H1 (cell line): ENCODE measurements around the gene FGR. TPM values are rescaled to one million over a fixed set of nuclear protein-coding genes. Genes with fewer than 3 reads are reported as not detected.
A peak's percentile ranks its signal among the peaks of the same experiment; 100 is the strongest.

Experiments
- CTCF ChIA-PET: fragments of 300-600 bp; sonication (Branson Sonifier 250); formaldehyde crosslinking; loops from one replicate; lab custom pipeline; 2021; ENCODE audit not compliant: partially characterized antibody; lab: Charles Lee
- POLR2A ChIA-PET: fragments of 300-600 bp; sonication (Branson Sonifier 250); formaldehyde crosslinking; loops from one replicate; lab custom pipeline; 2021; ENCODE audit warnings: inconsistent platforms; ENCODE audit not compliant: partially characterized antibody; lab: Charles Lee
- DNase-seq, 2 experiments: peaks; one replicate each; pipeline versions ENCODE4 v3.0.0 to v3.0.0-alpha.2; 2010 to 2022; ENCODE audit warnings: low spot score in 2 of 2, low read depth in 1 of 2, mixed read lengths in 1 of 2
- FAIRE-seq: peaks from 2 replicates; lab custom pipeline; 2011; peaks lifted over from hg19 to GRCh38; lab: Jason Lieb, UNC
- H2AFZ ChIP-seq: 2 replicates; pipeline ENCODE4 v1.8.1; 2012; ENCODE audit warnings: low read length, inconsistent platforms
- H2AK5ac ChIP-seq: 2 replicates; pipeline ENCODE4 v1.6.1; 2013; ENCODE audit warnings: low read depth, low read length
- H2BK120ac ChIP-seq: replicated peaks from 2 replicates; pipeline ENCODE3; 2013; ENCODE audit warnings: low read depth, low read length, inconsistent platforms
- H2BK12ac ChIP-seq: 2 replicates; pipeline ENCODE4 v1.6.1; 2013; ENCODE audit warnings: low read depth, low read length
- H2BK15ac ChIP-seq: 2 replicates; pipeline ENCODE4 v1.6.1; 2013; ENCODE audit warnings: low read length
- H2BK20ac ChIP-seq: 2 replicates; pipeline ENCODE4 v1.6.1; 2013; ENCODE audit warnings: low read length
- H2BK5ac ChIP-seq: 2 replicates; pipeline ENCODE4 v1.6.1; 2013; ENCODE audit warnings: low read depth, low read length
- H3K14ac ChIP-seq: 2 replicates; pipeline ENCODE4 v1.6.1; 2013; ENCODE audit warnings: inconsistent platforms; ENCODE audit not compliant: insufficient read length
- H3K18ac ChIP-seq: 2 replicates; pipeline ENCODE4 v1.6.1; 2013; ENCODE audit warnings: low read length; ENCODE audit errors: extremely low read depth
- H3K23ac ChIP-seq: 2 replicates; pipeline ENCODE4 v1.6.1; 2013; ENCODE audit warnings: inconsistent platforms; ENCODE audit not compliant: insufficient read length
- H3K23me2 ChIP-seq: 2 replicates; pipeline ENCODE4 v1.6.1; 2013; ENCODE audit warnings: low read depth, low read length
- H3K27ac ChIP-seq: 2 replicates; pipeline ENCODE4 v1.6.1; 2011; ENCODE audit warnings: low read depth, low read length, inconsistent platforms
- H3K27me3 ChIP-seq, 4 experiments: replicated peaks in 1 of 4; 1 replicate in 1 of 4; 2 replicates in 3 of 4; pipeline versions ENCODE4 v1.6.1 to v1.8.1; 2011 to 2013; ENCODE audit warnings: low read length in 3 of 4, mild to moderate bottlenecking in 3 of 4, inconsistent platforms in 2 of 4, mixed read lengths in 2 of 4, moderate library complexity in 1 of 4; ENCODE audit not compliant: control insufficient read depth in 3 of 4, insufficient read depth in 3 of 4; ENCODE audit errors: extremely low read depth in 1 of 4
- H3K36me3 ChIP-seq, 4 experiments: 2 replicates each; pipeline versions ENCODE4 v1.6.1 to v1.8.1; 2011 to 2013; ENCODE audit warnings: mild to moderate bottlenecking in 4 of 4, low read length in 3 of 4, moderate library complexity in 2 of 4, control low read depth in 1 of 4, inconsistent platforms in 1 of 4; ENCODE audit not compliant: insufficient read depth in 4 of 4, control insufficient read depth in 2 of 4
- H3K4ac ChIP-seq: replicated peaks from 2 replicates; pipeline ENCODE3; 2013; ENCODE audit warnings: low read length, low read depth, mixed read lengths, inconsistent platforms; ENCODE audit not compliant: insufficient read length
- H3K4me1 ChIP-seq, 4 experiments: replicated peaks in 1 of 4; 1 replicate in 1 of 4; 2 replicates in 3 of 4; pipeline versions ENCODE4 v1.6.1 to v1.8.1; 2011 to 2013; ENCODE audit warnings: low read length in 3 of 4, inconsistent platforms in 2 of 4, mixed read lengths in 1 of 4; ENCODE audit not compliant: insufficient read depth in 4 of 4, control insufficient read depth in 3 of 4
- H3K4me2 ChIP-seq, 2 experiments: 2 replicates each; pipeline versions ENCODE4 v1.6.1 to v1.8.1; 2011 to 2013; ENCODE audit warnings: low read depth in 2 of 2, low read length in 2 of 2, control low read depth in 1 of 2, inconsistent platforms in 1 of 2, mild to moderate bottlenecking in 1 of 2; ENCODE audit not compliant: insufficient read depth in 1 of 2
- H3K4me3 ChIP-seq, 4 experiments: fragments of 200-600, 300-600 bp in 1 of 4; sonication (generic), shearing (Covaris generic), sonication (Bioruptor Twin) in 1 of 4; 2 replicates each; pipeline versions ENCODE4 v1.5.1 to v1.8.1; 2011 to 2016; ENCODE audit warnings: low read length in 4 of 4, low read depth in 3 of 4, control low read depth in 2 of 4, inconsistent platforms in 2 of 4, mild to moderate bottlenecking in 2 of 4, mixed read lengths in 1 of 4, moderate library complexity in 1 of 4; ENCODE audit not compliant: insufficient read depth in 2 of 4; ENCODE audit errors: extremely low read depth in 1 of 4
- H3K56ac ChIP-seq: replicated peaks from 2 replicates; pipeline ENCODE3; 2013; ENCODE audit warnings: low read depth, mild to moderate bottlenecking, mixed read lengths, low read length, inconsistent platforms; ENCODE audit not compliant: insufficient read length
- H3K79me1 ChIP-seq: 2 replicates; pipeline ENCODE4 v1.6.1; 2013; ENCODE audit warnings: low read depth, low read length, control low read depth
- H3K79me2 ChIP-seq, 2 experiments: 2 replicates each; pipeline versions ENCODE4 v1.6.1 to v1.8.1; 2012 to 2013; ENCODE audit warnings: low read length in 2 of 2, mild to moderate bottlenecking in 2 of 2, inconsistent platforms in 1 of 2; ENCODE audit not compliant: insufficient read depth in 2 of 2, control insufficient read depth in 1 of 2
- H3K9ac ChIP-seq, 4 experiments: replicated peaks in 1 of 4; 1 replicate in 1 of 4; 2 replicates in 3 of 4; pipeline versions ENCODE4 v1.6.1 to v1.8.1; 2011 to 2013; ENCODE audit warnings: low read depth in 3 of 4, low read length in 3 of 4, control low read depth in 2 of 4, mild to moderate bottlenecking in 2 of 4, moderate library complexity in 2 of 4, inconsistent platforms in 1 of 4; ENCODE audit errors: extremely low read depth in 1 of 4
- H3K9me3 ChIP-seq, 2 experiments: 2 replicates each; pipeline versions ENCODE4 v1.6.1 to v1.8.1; 2012 to 2013; ENCODE audit warnings: mild to moderate bottlenecking in 2 of 2, moderate library complexity in 2 of 2, control low read depth in 1 of 2, inconsistent platforms in 1 of 2, low read depth in 1 of 2, low read length in 1 of 2, mixed read lengths in 1 of 2; ENCODE audit not compliant: insufficient read depth in 2 of 2
- H4K20me1 ChIP-seq, 2 experiments: replicated peaks in 1 of 2; 2 replicates each; pipeline versions ENCODE3 to v1.8.1; 2011 to 2013; ENCODE audit warnings: inconsistent platforms in 2 of 2, low read length in 2 of 2, mild to moderate bottlenecking in 1 of 2; ENCODE audit not compliant: insufficient read depth in 2 of 2, control insufficient read depth in 1 of 2
- H4K5ac ChIP-seq: 2 replicates; pipeline ENCODE4 v1.6.1; 2013; ENCODE audit warnings: low read length, low read depth, mixed read lengths, inconsistent platforms; ENCODE audit not compliant: insufficient read length
- H4K8ac ChIP-seq: 2 replicates; pipeline ENCODE4 v1.8.0; 2013; ENCODE audit warnings: mild to moderate bottlenecking, moderate library complexity, low read length, inconsistent platforms; ENCODE audit not compliant: insufficient read depth; ENCODE audit errors: extremely low read depth
- H4K91ac ChIP-seq: replicated peaks from 2 replicates; pipeline ENCODE3; 2013; ENCODE audit warnings: low read length, mixed read lengths, inconsistent platforms; ENCODE audit not compliant: insufficient read length
- POU5F1 ChIP-seq: IDR thresholded peaks from 2 replicates; pipeline ENCODE4 v1.6.1; 2011; ENCODE audit warnings: low read depth, mild to moderate bottlenecking, low read length, moderate library complexity
- SAP30 ChIP-seq: fragments of 300-600 bp; sonication (generic); IDR thresholded peaks from 2 replicates; pipeline ENCODE4 v1.7.1; 2012; ENCODE audit warnings: low read length, moderate library complexity, mild to moderate bottlenecking, inconsistent platforms; ENCODE audit not compliant: insufficient read depth, insufficient replicate concordance
- YY1 ChIP-seq: IDR thresholded peaks from 2 replicates; pipeline ENCODE4 v1.6.1; 2011; ENCODE audit warnings: low read depth, mild to moderate bottlenecking, low read length
- WGBS, 2 experiments: shearing (Covaris generic) in 1 of 2; methylation state at CpG; one replicate each; pipeline versions ENCODE4 v1.1.6 to v1.1.7; 2013 to 2015; ENCODE audit warnings: low lambda C conversion rate in 2 of 2, mixed read lengths in 2 of 2, inconsistent platforms in 1 of 2, low coverage in 1 of 2, missing lambda C conversion rate in 1 of 2; ENCODE audit not compliant: insufficient replicate concordance in 2 of 2, insufficient coverage in 1 of 2, insufficient read length in 1 of 2; ENCODE audit errors: extremely low coverage in 1 of 2, missing lambda C conversion rate in 1 of 2; 5-methylcytosine and 5-hydroxymethylcytosine counted together
- polyA plus RNA-seq, 7 experiments: library from polyadenylated mRNA; depleted of rRNA in 3 of 7; stranded (reverse) in 5 of 7; unstranded in 2 of 7; fragments of >200 nt in 5 of 7; fragments of 200-250 nt in 2 of 7; gene quantifications; 1 replicate in 5 of 7; 2 replicates in 1 of 7; 4 replicates in 1 of 7; pipeline versions ENCODE4 v1.2.1 to v1.2.3, GENCODE V29; 2011 to 2013; ENCODE audit warnings: missing spikeins in 2 of 7, mixed read lengths in 2 of 7
- total RNA-seq: library from RNA; stranded (reverse); fragmentation: NEBNext Ultra II Directional; extraction: Animal tissue kit (Norgen Biotek cat#: 25700); gene quantifications from 2 replicates; pipeline ENCODE4 v1.2.1, GENCODE V29; 2021

Gene FGR
- total and polyA plus RNA-seq, 2 of the 8 experiments (the other 6 are each of a cell fraction or from before 2014, with no cell fraction given), result 0.22 to 0.95 TPM

DNA sequence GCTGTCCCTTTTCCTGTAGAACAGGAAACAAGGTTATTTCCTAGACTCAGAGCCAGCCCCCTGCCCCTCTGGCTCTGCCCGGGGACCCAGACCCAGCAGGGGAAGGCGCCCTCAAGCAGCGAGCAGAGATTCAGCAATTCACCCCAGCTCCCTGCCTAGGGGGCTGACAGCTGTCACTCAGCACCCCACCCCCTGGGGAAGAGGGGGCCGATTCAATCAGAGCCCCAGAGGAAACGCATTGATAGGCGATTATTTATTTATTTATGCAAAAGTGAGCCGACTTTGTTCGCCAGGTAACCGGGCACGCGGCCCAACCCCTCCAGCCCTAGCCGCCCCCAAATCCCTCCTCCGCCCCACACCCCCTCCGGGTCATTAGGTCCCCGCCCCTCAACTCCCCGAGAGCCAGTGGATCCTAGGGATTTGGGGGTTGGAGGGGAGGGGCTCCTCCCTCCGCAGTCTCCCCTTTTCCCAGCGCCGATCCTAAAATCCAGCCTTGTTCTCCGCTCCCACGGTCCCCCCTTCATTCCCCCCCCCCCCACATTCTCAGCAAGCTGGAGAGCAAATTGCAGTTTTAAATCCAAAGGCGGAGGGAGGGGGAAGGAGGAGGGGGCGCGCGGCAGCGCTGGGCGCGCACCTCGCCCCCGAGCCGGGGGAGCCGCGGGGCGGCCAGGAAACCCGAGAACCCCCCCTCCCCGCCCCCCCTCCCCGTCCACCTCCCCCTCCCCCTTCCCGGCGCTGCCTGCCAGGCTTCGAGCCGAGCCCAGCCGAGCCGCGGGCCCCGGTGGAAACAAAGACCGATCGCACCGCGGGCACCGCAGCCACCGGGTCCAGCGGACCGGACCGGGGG is 32.3 kb downstream of the FGR start:
- H2BK12ac ChIP-seq, result no peak overlapping the region
- no peaks in the 10 kb centered on the region for H3K36me3 ChIP-seq
- H3K79me1 ChIP-seq, result peaks cover 10% of the 10 kb centered on the region; the same call in 1 of the 2 replicates
- peak overlapping the region; percentile 74 to 95 for H3K4me2 ChIP-seq
- H2BK15ac ChIP-seq, result no peak overlapping the region
- H3K4me1 ChIP-seq, result peaks cover 35 to 60% (median 49%) of the 10 kb centered on the region in 4 experiments
- FAIRE-seq, result no peak
- peak in 1 of 2 experiments; percentile 73 for DNase-seq
- no peak overlapping the region for H4K91ac ChIP-seq
- no peaks in the 10 kb centered on the region for H3K27me3 ChIP-seq
- H3K56ac ChIP-seq, result no peak overlapping the region
- H3K4ac ChIP-seq, result no peak overlapping the region
- no peak overlapping the region; the same call in 1 of the 2 replicates for H4K8ac ChIP-seq
- no peak overlapping the region; the same call in 1 of the 2 replicates for H2BK5ac ChIP-seq
- H3K14ac ChIP-seq, result no peak overlapping the region
- ChIA-PET CTCF (interaction anchor here (0.9 to 37.8 kb wide), 14 partner anchors 11 to 305 kb away, joined by 3 to 1807 read pairs (median 6); partner anchors contain the start of gene IFI6), POLR2A (interaction anchor here (1.1 to 13.5 kb wide), 6 partner anchors 11 to 220 kb away, joined by 3 to 355 read pairs (median 7); partner anchors contain the start of gene CD164L2)
- peak overlapping the region; percentile 57 to 82 (median 68) for H3K4me3 ChIP-seq
- no peak overlapping the region for H3K23ac ChIP-seq
- H2BK20ac ChIP-seq, result no peak overlapping the region
- peak overlapping the region; percentile 42; the same call in 1 of the 2 replicates for H3K18ac ChIP-seq
- no peak overlapping the region for H2BK120ac ChIP-seq
- no peaks in the 10 kb centered on the region for H3K9me3 ChIP-seq
- peak overlapping the region in 1 of 4 experiments; percentile 34; a peak in 2 of 7 replicates for H3K9ac ChIP-seq
- no peak overlapping the region for H4K5ac ChIP-seq
- H2AK5ac ChIP-seq, result no peak overlapping the region
- TF ChIP-seq POU5F1, result no peak
- TF ChIP-seq SAP30, result peak; percentile 95
- TF ChIP-seq YY1, result no peak
- H3K23me2 ChIP-seq, result peaks cover 8% of the 10 kb centered on the region
- peaks cover 13 to 36% of the 10 kb centered on the region in 2 experiments for H4K20me1 ChIP-seq
- WGBS, 2 experiments, result 2% methylated on average over 14 of the region's 54 CpGs; no CpG with 5 or more reads in 1 of the 2 experiments
- peaks cover 4 to 49% of the 10 kb centered on the region in 2 experiments; a peak in 3 of 4 replicates for H3K79me2 ChIP-seq
- H2AFZ ChIP-seq, result no peak overlapping the region
- H3K27ac ChIP-seq, result no peak overlapping the region
